NCI-H2107 treated with DMSO at 0.1 percent for 48 hours (cell line): ENCODE results near the gene DCX.

Source experiments
- DNase-seq: peaks from one replicate; lab custom pipeline; 2025; ENCODE audit not compliant: unreplicated experiment; lab: John Stamatoyannopoulos, UW

DCX gene

GRCh38 chrX:111319451-111319850 lies 92.5 kb downstream of the DCX start:
- DNase-seq, result no peak

- DNase-seq, result no peak
Measured at GRCh38 chrX:111318901-111319300, 93.1 kb downstream of the DCX start.

GRCh38 chrX:111309083-111309482 lies 102.9 kb downstream of the DCX start:
- DNase-seq, result no peak

- no peak for DNase-seq
Measured at GRCh38 chrX:111308039-111308438, 104.0 kb downstream of the DCX start.

GRCh38 chrX:111302284-111302683 lies 109.7 kb downstream of the DCX start:
- DNase-seq, result no peak

- no peak for DNase-seq
Measured at GRCh38 chrX:111288841-111289240, 123.2 kb downstream of the DCX start.

- no peak for DNase-seq
Measured at GRCh38 chrX:111284631-111285293, 127.2 kb downstream of the DCX start.

- DNase-seq, result no peak
Measured at GRCh38 chrX:111283446-111283845, 128.5 kb downstream of the DCX start.

GRCh38 chrX:111282991-111283390 lies 129.0 kb downstream of the DCX start:
- no peak for DNase-seq

- DNase-seq, result no peak
Measured at GRCh38 chrX:111282139-111282538, 129.9 kb downstream of the DCX start.

- no peak for DNase-seq
Measured at GRCh38 chrX:111270339-111270738, 141.7 kb downstream of the DCX start, which contains the start of gene CAPN6. Gene CAPN6, minus strand, starts transcription at chrX:111270483. Its CDS starts 6,547 bp downstream, at chrX:111263936.

GRCh38 chrX:111268506-111268905 lies 143.5 kb downstream of the DCX start:
- no peak for DNase-seq

- no peak for DNase-seq
Measured at GRCh38 chrX:111265486-111265885, 146.5 kb downstream of the DCX start.

- DNase-seq, result no peak
Measured at GRCh38 chrX:111264385-111264784, 147.6 kb downstream of the DCX start.

GRCh38 chrX:111262086-111262485 lies 149.9 kb downstream of the DCX start:
- DNase-seq, result no peak

GRCh38 chrX:111260451-111260850 lies 151.5 kb downstream of the DCX start:
- no peak for DNase-seq

GRCh38 chrX:111259559-111259958 lies 152.4 kb downstream of the DCX start:
- no peak for DNase-seq

- DNase-seq, result no peak
Measured at GRCh38 chrX:111257733-111258132, 154.3 kb downstream of the DCX start.

- no peak for DNase-seq
Measured at GRCh38 chrX:111254896-111255693, 156.9 kb downstream of the DCX start.

- DNase-seq, result peak; percentile 11
Measured at GRCh38 chrX:111244235-111244750, 167.7 kb downstream of the DCX start.
